NCI-H1694 treated with DMSO at 0.1 percent for 48 hours (cell line): Measurements from ENCODE around the gene ZDHHC17.
A peak's percentile ranks its signal among the peaks of the same experiment; 100 is the strongest.

ENCODE experiments used
- DNase-seq: peaks from one replicate; lab custom pipeline; 2025; lab: John Stamatoyannopoulos, UW

ZDHHC17 gene

DNA sequence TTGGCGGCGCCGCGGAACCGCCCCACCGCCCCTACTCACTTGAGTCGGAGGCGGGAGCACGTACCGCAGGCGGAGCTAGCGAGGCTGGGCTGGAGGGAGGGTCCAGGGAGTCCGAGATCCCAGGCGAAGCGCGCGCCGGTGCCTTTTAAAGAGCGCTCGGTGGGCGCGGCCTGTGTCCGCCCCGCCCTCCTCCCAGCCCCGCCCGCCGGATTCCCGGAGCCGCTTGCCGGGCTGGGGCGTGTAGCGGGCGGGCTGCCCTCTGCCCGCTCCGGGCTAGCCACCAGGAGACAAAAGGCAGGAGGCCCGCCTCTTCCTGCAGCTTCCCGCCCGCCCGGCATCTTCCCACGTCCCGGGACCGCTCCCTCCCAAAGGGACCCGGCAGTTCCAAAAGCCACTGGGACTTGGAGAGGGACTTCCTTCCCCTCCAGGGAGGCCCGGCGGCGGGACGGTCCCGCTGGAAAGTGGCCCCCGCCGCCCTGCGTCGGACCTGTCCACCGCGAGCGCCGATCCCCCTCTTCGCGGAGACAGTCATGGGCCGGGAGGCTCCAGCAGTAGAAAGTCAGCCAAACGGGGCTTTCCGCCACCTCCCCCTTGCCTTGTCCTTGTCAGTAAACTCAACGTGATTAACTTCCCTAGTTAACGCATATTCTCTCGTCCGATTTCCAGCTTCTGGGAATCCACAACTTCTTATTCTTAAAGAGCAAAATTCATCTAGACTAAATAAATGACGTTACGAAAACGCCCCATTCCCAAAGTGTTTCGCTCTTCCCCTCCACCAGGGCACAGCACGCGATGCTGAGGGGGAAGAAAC lies 115.2 kb downstream of the ZDHHC17 start, which contains the start of gene CSRP2:
CSRP2 (minus strand) TSS at position 121 of the 811 bp plus-strand sequence. CDS start 12,759 bp downstream, outside the sequence.
- peak; percentile 79 for DNase-seq

DNA sequence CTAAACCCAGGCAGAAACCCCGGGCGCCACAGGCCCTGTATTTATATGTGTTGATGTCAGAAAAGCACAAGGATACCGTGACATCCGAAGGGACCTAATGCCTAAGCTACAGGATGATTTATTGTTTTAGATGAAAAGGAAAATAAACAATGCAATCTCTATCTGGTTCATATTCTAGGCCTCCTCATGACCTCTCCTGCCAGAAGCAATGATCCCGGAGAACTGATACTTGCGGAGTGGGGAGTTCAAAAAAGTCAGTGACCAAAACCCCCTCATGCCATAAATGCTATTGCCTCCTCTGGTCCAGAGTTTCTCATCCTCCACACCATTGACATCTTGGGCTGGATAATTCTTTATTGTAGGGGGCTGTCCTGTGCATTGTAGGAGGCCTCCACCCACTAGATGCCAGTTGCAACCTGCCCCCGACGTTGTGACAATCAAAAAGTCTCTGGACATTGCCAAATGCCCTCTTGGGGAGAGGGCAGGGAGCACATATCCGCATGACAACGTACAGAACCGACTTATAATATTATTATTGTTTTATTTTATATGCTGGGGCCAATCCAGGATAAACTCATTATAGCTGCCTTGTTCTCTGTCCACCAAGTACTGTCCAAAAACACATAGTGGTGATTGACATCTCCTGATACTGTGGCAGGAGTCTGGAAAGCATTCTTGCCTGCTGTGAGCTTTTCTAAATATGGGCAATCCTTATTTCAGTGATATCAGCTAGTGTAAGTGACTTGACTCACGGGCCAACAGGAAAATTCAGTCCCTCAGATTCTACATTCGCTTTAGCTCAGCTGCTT lies 116.0 kb downstream of the ZDHHC17 start:
- peak; percentile 25 for DNase-seq

DNA sequence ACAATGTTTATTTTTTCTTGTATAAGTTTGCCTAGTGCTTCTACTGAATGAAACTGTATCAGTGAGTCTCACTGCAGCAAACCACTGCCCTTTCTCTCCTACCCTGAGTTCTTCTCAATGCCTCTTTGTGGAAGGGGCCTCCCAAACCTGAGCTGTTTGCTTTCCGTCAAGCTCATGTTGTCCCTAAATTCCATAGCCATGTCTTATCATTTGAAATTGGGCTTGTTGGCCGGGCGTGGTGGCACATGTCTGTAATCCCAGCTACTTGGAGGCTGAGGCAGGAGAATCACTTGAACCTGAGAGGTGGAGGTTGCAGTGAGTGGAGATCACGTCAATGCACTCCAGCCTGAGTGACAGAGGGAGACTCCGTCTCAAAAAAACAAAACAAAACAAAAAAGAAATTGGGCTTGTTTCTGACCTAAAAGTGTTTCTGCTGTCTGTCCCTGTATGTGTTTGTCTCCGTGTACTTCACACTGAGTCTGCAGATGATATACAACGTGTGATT lies 116.7 kb downstream of the ZDHHC17 start:
- DNase-seq: no peak

DNA sequence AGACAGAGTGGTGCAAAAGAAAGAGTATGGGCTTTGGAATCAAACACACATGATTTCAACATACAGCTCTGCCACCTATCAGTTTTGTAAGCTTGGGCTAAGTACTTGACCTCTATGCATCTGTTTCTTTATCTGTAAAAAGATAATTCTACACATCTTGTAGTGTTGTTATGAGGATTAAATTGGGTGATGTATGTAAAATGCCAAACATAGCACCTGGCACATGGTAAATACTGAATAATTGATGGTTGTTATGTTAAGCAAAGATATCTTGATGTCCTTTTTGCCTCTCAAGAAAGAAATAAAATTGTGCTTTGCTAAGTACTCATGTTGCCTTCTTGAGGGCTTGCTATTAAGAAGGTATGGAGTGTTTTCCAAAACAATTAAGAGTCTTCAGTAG lies 117.2 kb downstream of the ZDHHC17 start:
- DNase-seq: no peak

DNA sequence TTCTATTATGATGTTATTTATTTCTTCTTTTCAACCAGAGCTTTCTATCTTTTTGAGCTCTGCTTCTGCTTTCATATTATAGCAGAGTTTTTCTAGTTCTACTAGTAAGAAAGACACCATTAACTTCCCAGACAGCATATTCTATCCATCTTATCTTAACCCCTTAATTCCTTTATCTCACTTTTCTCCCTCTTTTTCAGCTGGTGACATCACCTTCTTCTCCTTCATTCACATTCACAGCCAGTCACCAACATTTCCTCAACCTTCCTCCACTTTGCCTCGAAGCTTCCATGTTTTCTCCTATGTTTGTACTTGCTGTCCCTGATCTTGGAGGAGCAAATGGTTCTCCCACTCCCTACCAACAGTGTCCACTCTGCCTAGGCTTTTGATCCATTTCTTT lies 118.5 kb downstream of the ZDHHC17 start:
- DNase-seq: no peak

DNA sequence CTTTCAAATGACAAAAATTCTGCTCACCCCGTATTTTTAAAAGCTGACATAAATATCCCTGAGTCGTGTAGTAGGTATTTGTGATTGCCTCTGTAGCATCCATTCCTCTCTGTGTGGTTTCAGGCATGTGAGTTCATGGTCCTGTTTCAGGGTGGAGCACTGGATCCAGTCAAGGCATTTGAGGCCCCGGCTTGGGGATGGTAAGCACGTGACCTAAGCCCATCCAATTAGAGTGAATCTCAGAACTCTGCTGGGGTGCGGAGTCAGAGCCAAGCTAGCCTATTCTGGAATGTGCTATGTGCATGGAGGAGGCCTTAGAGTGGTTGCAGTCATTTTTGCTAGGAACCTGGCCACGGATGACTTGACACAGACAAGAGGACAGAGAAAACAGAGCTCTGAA lies 119.2 kb downstream of the ZDHHC17 start:
- DNase-seq: no peak

DNA sequence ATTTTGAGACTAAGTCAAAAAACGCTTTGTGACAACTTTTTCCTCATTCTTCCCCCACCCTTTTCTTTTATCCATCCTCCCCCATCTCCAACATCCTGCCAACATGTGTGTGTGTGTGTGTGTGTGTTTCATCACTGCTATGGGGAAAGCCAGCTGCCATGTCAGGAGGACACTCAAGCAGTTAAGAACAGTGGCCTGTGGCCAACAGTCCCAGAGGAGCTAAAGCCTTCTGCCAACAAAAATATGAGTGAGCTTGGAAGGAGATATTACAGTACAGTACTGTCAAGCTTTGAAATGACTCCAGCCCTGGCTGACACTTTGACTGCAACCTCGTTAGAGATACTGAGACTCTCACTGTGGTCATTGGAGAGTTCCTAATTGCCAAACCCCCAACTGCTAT lies 119.9 kb downstream of the ZDHHC17 start:
- DNase-seq: peak; percentile 3

DNA sequence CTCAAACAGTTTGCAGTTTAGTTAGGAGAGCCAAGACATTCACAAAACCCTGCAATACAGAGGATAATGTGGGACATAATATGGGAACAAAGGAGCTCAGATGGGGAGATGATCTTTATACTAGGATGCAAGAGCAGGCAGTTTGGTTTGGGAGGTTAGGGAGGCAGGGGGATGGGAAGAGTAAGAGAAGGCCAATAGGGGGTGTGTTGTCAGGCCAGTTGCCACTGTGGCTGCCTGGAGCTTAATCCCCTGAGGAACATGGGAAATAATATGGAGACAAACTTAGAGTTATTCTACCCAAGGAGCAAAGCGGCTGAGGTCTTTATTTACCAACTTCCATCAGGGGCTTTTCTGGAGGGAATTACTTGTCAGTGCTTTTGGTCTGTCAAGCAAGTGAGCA lies 124.9 kb downstream of the ZDHHC17 start:
- DNase-seq: no peak

DNA sequence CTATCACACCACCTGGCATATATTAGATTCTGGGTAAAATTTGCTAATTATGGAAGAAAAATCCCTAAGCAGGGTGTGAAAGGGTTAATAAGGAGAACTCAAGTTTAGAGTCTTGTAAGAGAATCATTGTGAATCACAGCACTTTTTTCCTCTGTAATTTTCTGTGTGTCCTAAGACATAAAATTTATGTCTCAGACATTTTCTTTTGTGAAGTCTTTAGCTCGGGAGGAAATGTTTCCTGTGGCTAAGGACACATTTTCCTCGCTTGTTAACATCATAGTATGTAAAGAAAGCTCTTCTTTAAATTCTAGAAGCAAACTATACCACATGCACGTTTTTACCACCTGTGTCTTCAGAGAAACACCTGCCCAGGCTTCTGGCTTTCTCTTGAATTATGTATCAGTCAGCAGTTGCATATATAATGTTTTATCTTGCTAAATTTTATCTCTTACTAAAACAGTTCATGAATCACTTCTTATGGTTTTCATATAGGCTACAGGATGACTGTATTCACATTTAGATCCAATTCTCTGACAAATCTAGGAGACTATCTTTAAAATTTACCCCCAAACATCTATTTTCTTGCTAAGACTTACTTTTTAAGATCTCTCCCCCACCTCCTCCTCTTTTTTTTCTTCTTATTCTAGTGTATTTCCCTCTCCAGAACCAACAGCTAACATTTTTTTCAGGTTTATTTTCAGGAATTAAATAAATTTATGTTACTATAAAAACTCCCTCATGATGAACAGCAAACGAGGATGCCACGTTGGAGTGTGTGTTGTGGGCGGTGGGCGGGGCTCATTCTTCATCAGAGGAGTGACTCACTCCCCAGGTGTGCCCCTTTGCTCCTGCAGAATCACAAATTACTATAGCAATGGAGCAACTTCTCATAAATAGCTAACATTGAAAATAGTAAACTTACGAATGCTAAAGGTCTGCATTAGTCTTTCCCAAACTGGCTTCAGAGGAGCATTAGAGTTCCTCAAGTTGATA lies 126.5 kb downstream of the ZDHHC17 start:
- DNase-seq: no peak

DNA sequence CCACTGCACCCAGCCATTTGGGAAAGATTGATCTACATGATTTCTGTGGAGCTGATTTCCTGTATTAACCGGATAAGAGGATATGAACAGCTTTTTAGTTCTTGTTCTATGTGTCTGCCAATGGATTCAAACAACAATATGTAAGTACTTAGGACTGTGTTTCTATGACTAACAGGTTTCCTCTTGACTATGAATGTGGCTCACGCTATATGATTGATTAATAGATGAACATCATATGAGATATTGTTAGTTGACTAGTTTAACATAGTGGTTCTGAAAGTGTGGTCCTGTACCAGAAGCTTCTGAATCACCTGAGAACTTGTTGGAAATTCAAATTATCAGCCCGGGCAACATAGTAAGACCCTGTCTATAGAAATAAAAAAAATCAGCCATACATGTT lies 127.7 kb downstream of the ZDHHC17 start:
- no peak for DNase-seq

DNA sequence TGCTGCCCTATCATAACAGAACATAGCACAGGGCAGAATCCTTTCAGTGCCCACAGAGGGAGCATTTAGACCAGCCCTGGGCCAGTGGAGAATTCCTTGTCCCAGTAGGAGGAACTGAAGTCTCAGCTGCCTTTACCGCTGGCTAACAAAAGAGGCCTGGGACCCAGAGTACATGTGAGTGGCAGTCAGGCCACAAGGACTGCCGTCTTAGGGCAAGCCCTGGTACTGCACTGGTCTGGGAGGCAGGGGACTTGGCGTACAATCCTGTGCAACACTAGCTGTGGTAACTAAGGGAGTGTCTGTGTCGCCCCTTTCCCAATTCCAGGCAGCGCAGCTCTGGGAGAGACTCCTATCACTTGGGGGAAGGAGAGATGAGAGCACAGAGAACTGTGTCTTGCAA lies 131.9 kb downstream of the ZDHHC17 start:
- no peak for DNase-seq

DNA sequence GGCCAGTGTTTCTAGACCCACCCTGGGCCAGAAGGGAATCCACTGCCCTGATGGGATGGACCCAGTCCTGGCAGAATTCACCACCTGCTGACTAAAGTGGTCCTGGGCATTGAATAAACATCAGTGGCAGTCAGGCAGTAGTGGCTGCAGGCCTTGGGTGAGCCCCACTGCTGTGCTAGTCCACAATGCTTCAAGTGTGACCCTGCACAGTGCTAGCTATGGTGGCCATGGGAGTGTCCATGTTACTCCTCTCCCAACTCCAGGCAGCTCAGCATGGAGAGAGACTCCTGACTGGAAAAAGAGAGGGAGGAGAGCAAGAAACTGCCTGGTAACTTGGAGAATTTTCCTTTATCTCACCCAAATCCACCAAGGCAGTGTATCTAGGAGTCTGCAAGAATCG lies 132.4 kb downstream of the ZDHHC17 start:
- no peak for DNase-seq

DNA sequence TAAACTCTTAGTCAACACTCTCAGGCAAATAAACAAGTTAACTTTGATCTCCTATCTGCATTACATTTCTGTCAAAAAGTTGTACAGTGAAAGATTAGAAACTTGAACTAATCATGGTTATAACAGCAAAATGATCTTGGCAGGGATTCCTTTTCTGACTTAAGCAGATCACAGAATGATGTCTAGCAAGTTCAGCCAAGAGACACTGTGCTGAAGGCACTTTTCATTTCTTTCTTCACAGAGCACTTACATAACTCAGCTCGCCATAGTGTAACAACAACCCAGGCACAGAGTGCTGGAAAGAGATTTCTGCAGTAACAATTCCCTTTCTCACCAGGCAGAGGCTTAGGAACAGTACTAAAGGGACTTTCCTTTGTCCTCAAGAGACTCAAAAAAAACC lies 134.5 kb downstream of the ZDHHC17 start:
- no peak for DNase-seq

DNA sequence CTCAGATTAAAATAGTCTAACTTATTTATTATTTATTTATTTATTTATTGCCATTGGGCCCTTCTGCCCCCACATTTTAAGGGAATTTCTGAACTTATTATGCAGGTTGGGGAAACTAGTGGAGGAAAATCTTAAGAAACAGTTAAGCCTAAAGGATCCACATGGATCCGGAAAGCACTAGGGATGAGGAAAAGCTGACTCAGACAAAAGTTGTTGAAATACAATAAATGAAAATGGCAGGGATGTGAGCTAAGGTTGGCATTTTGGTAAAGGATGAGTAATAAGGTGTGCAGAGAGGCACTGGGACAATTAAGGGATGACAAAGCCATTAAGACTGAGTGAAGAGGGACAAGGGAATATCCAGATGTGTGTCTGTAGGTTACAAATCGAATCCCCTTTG lies 135.6 kb downstream of the ZDHHC17 start:
- DNase-seq: no peak

DNA sequence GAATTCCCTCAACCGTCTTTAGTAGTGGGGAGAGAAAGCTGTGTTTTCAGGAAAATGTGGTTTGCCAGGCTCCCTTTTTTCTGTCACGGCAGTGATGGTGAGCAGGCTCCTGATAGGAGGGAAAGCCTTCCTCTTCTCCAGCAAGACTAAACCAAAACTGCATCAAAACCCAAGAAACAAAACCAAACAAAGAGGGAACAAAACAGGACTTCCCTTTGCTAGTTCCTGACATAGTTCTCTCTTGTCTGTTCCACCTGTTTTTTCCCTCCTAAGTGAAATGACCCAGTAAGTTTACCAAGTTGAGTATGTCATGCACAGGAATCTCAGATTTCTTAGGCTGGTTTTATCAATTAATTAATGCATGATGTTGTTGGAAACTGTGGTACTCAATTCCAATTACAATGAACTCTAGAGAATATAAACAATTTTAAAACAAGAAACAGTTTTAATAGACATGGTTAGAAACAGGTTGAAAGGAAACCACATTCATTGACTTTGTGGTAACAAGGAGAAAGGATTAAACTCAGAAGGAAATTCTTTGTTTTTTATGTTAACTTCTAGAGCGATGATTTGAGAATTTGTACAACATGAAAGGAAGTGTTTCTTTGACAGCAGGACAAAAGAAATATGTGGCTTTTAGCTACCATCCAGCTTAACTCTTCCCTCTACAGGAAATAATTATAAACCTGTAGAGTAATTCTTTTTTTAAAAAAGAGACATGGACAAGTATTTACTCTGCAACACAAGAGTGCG lies 137.9 kb downstream of the ZDHHC17 start:
- no peak for DNase-seq
